Measurements from ENCODE around the gene ARVCF. TPM values are rescaled to one million over a fixed set of nuclear protein-coding genes. Genes with fewer than 3 reads are reported as not detected.

ARVCF gene
- total and polyA plus RNA-seq, 2 of the 8 experiments (the other 6 are each of a cell fraction or from before 2014, with no cell fraction given) = 31.0 to 43.2 TPM

GRCh38 chr22:19977296-19978243 is 39.1 kb downstream of the ARVCF start (continued):
- TF ChIP-seq JUND (IDR thresholded peaks at IDR 0.05; ENCODE audit: low read length) = no peak
